Measurements from ENCODE around the gene NCOA7. TPM values are rescaled to one million over a fixed set of nuclear protein-coding genes. Genes with fewer than 3 reads are reported as not detected.

NCOA7 gene
- total RNA-seq, 1 experiment from 2014 or later = 9.4 TPM

GRCh38 chr6:125811259-125811658 is 20.5 kb downstream of the NCOA7 start:
- TF ChIP-seq CTCF (conservative IDR thresholded peaks at IDR 0.05) = no peak
- Mint-ChIP-seq H3K27ac (no peak overlapping the region; a peak in 2 of 7 replicates), H3K9me3 (no peaks in the 10 kb centered on the region), H3K4me1 (0 out of 4 replicates have a peak, but pooled peaks cover 0 to 3% of the 10 kb centered on the region in 2 experiments), H3K36me3 (ENCODE audit: insufficient read depth in 1 of 3, low read depth in 3 of 3) (no peaks in the 10 kb centered on the region), H3K4me3 (no peak overlapping the region), H3K27me3 (ENCODE audit: low read depth) (no peaks in the 10 kb centered on the region)
- Histone ChIP-seq H3K56ac (ENCODE audit: insufficient read length, low read depth, low read length) (no peak overlapping the region), H2AFZ (ENCODE audit: low read length) (no peak overlapping the region), H2BK12ac (ENCODE audit: insufficient read length, low read depth, low read length) (no peak overlapping the region), H4K20me1 (ENCODE audit: control insufficient read depth, insufficient read depth, insufficient read length) (no peaks in the 10 kb centered on the region), H3K79me1 (ENCODE audit: insufficient read depth, low read depth, low read length, poor library complexity, severe bottlenecking) (no peaks in the 10 kb centered on the region), H3K27me3 (ENCODE audit: insufficient read depth, low read length) (no peaks in the 10 kb centered on the region), H3K79me2 (ENCODE audit: insufficient read depth, low read length) (no peaks in the 10 kb centered on the region), H4K8ac (replicated peaks; ENCODE audit: insufficient read length, low read depth, low read length) (no peak overlapping the region), H2BK20ac (ENCODE audit: low read depth, low read length, poor library complexity, severe bottlenecking) (no peak overlapping the region), H3K4ac (ENCODE audit: low read depth, low read length) (no peak overlapping the region), H2BK15ac (ENCODE audit: low read depth, low read length) (no peak overlapping the region), H3T11ph (ENCODE audit: low read length) (no peak overlapping the region), H4K5ac (ENCODE audit: insufficient read length, low read depth, low read length) (no peak overlapping the region), H3K18ac (ENCODE audit: insufficient read length, low read depth, low read length) (no peak overlapping the region), H4K91ac (ENCODE audit: insufficient read length, low read depth, low read length) (no peak overlapping the region), H3K9me3 (ENCODE audit: control insufficient read depth, low read depth, low read length) (no peaks in the 10 kb centered on the region), H3K27ac (ENCODE audit: insufficient read length, low read depth, low read length) (no peak overlapping the region), H3K4me1 (ENCODE audit: insufficient read depth, low read length) (no peaks in the 10 kb centered on the region), H2BK5ac (ENCODE audit: insufficient read length, low read length) (no peak overlapping the region), H3K14ac (ENCODE audit: insufficient read depth, low read length) (no peak overlapping the region), H2BK120ac (ENCODE audit: low read depth, low read length, poor library complexity, severe bottlenecking) (no peak overlapping the region), H3K23me2 (ENCODE audit: insufficient read length, low read depth, low read length, poor library complexity, severe bottlenecking) (no peaks in the 10 kb centered on the region), H3K4me2 (ENCODE audit: insufficient read depth, insufficient read length, low read length) (no peak overlapping the region), H2AK5ac (ENCODE audit: insufficient read length, low read length) (no peak overlapping the region), H3K23ac (ENCODE audit: insufficient read length, low read depth, low read length) (no peak overlapping the region), H3K9ac (ENCODE audit: extremely low read depth, insufficient read length, low read length) (no peak overlapping the region)
- WGBS (ENCODE audit: extremely low coverage, insufficient read length, low lambda C conversion rate) = no CpG with 5 or more reads among the region's 5 CpGs
- no peak for DNase-seq
